ENCODE results near the gene ANXA6.

DNA sequence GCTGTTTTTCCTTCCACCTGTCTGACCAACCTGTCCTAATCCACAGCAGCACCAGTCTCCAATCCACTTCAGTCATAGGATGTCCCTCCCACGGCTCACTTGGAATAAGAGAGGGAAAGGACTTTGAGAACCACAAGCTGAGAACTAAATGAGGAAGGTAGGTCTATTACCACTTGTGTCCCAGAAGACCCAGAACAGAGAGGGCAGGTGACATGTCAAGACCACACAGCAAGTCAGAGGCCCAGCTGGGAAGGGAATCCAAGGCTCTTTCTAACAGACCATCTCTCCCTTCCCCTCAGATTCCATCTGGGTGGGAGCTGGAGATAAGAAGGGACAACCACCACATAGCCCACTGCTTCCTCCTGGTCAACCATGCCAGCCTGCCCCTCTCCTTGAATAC, 14.6 kb downstream of the ANXA6 start:
- TF ChIP-seq OSR1 (CRISPR knock-in tag; IDR thresholded peaks at IDR 0.05) = no peak
- TF ChIP-seq, protein P1, sequence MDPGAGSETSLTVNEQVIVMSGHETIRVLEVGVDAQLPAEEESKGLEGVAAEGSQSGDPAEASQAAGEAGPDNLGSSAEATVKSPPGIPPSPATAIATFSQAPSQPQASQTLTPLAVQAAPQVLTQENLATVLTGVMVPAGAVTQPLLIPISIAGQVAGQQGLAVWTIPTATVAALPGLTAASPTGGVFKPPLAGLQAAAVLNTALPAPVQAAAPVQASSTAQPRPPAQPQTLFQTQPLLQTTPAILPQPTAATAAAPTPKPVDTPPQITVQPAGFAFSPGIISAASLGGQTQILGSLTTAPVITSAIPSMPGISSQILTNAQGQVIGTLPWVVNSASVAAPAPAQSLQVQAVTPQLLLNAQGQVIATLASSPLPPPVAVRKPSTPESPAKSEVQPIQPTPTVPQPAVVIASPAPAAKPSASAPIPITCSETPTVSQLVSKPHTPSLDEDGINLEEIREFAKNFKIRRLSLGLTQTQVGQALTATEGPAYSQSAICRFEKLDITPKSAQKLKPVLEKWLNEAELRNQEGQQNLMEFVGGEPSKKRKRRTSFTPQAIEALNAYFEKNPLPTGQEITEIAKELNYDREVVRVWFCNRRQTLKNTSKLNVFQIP (CRISPR knock-in tag; IDR thresholded peaks at IDR 0.05; ENCODE audit: borderline replicate concordance, low read depth) = no peak

Measured in SK-N-SH treated with all-trans-retinoic acid at 6 μM for 48 hours (cell line).